Endometrium (tissue), 2 donors: ENCODE measurements around the gene CIB2.

Experiments used
- FAIRE-seq: peaks from 2 replicates; lab custom pipeline; 2012; peaks lifted over from hg19 to GRCh38; lab: Jason Lieb, UNC
- donor health status: control.
- donor health status: control.

The CIB2 gene

GRCh38 chr15:78065973-78066946 lies 65.0 kb downstream of the CIB2 start:
- FAIRE-seq = no peak

GRCh38 chr15:78065284-78065872 lies 65.9 kb downstream of the CIB2 start:
- no peak for FAIRE-seq

- peak; percentile 92 for FAIRE-seq
These were observed 66.7 kb downstream of the CIB2 start for GRCh38 chr15:78064544-78064943.

- FAIRE-seq = no peak
These were observed 67.3 kb downstream of the CIB2 start for GRCh38 chr15:78063970-78064385.

GRCh38 chr15:78063217-78063616 lies 68.0 kb downstream of the CIB2 start:
- no peak for FAIRE-seq

GRCh38 chr15:78061963-78062427 lies 69.2 kb downstream of the CIB2 start:
- no peak for FAIRE-seq

GRCh38 chr15:78060232-78060631 lies 71.0 kb downstream of the CIB2 start:
- FAIRE-seq = no peak

GRCh38 chr15:78059110-78059839 lies 72.0 kb downstream of the CIB2 start:
- no peak for FAIRE-seq

GRCh38 chr15:78058401-78058935 lies 72.8 kb downstream of the CIB2 start:
- no peak for FAIRE-seq

GRCh38 chr15:78057803-78058202 lies 73.4 kb downstream of the CIB2 start:
- FAIRE-seq = no peak

GRCh38 chr15:78056714-78057269 lies 74.5 kb downstream of the CIB2 start:
- no peak for FAIRE-seq

- FAIRE-seq = no peak
These were observed 75.1 kb downstream of the CIB2 start for GRCh38 chr15:78055919-78056713.

- FAIRE-seq = no peak
These were observed 76.3 kb downstream of the CIB2 start for GRCh38 chr15:78054966-78055365.
